Transverse colon (tissue), 4 donors: ENCODE data around the gene XPOT. TPM values are rescaled to one million over a fixed set of nuclear protein-coding genes. Genes with fewer than 3 reads are reported as not detected.

Experiments
- DNase-seq: peaks from one replicate; pipeline ENCODE4 v3.0.0-alpha.2; 2019
- H3K27ac ChIP-seq, 4 donors: fragments of 200-600 bp; sonication (generic); 2 replicates each; pipeline ENCODE4 v1.5.1; 2016 to 2018; ENCODE audit warnings: inconsistent platforms in 4 of 4
- H3K27me3 ChIP-seq: fragments of 200-600 bp; sonication (generic); 2 replicates; pipeline ENCODE4 v1.5.1; 2017; ENCODE audit warnings: inconsistent platforms
- H3K36me3 ChIP-seq, 4 donors: fragments of 200-600 bp; sonication (generic); 2 replicates each; pipeline ENCODE4 v1.5.1; 2017 to 2019; ENCODE audit warnings: inconsistent platforms in 4 of 4
- H3K4me1 ChIP-seq, 4 donors: fragments of 200-600 bp; sonication (generic); 2 replicates each; pipeline ENCODE4 v1.5.1; 2017 to 2020; ENCODE audit warnings: inconsistent platforms in 4 of 4
- H3K4me3 ChIP-seq, 4 donors: fragments of 200-600 bp; sonication (generic); 1 replicate in 1 of 4; 2 replicates in 3 of 4; pipeline versions ENCODE4 v1.5.1 to v1.6.1; 2017 to 2019; ENCODE audit warnings: inconsistent platforms in 4 of 4
- H3K9me3 ChIP-seq, 2 donors: fragments of 200-600 bp; sonication (generic); 2 replicates each; pipeline ENCODE4 v1.5.1; 2017 to 2019; ENCODE audit warnings: inconsistent platforms in 2 of 2
- CTCF ChIP-seq, 5 experiments: fragments of 200-600 bp in 3 of 5; fragments of 450-650 bp in 2 of 5; sonication (generic) in 3 of 5; IDR thresholded peaks; 1 replicate in 2 of 5; 2 replicates in 3 of 5; pipeline ENCODE4 v1.5.1; 2016 to 2017; ENCODE audit warnings: antibody characterized with exemption in 5 of 5, inconsistent platforms in 3 of 5, mild to moderate bottlenecking in 2 of 5, moderate library complexity in 1 of 5
- EP300 ChIP-seq: sonication (generic); formaldehyde crosslinking; IDR thresholded peaks from one replicate; pipeline ENCODE4 v1.6.1; 2017; ENCODE audit warnings: antibody characterized with exemption, low read depth
- POLR2A ChIP-seq: fragments of 450-650 bp; IDR thresholded peaks from one replicate; pipeline ENCODE4 v1.6.1; 2016; ENCODE audit warnings: antibody characterized with exemption, mild to moderate bottlenecking, moderate library complexity
- POLR2AphosphoS5 ChIP-seq, 3 donors: sonication (generic); formaldehyde crosslinking; IDR thresholded peaks; one replicate each; pipeline ENCODE4 v1.6.1; 2016; ENCODE audit warnings: antibody characterized with exemption in 3 of 3
- WGBS, 2 donors: methylation state at CpG; one replicate each; pipeline ENCODE4 v1.1.5; 2018; ENCODE audit warnings: low coverage in 1 of 2; 5-methylcytosine and 5-hydroxymethylcytosine counted together
- in situ Hi-C, 4 donors: fragments of 200-750 bp; cut with MboI; loops; one replicate each; pipeline versions ENCODE4 v1.15.0 to v1.15.1; 2017; ENCODE audit warnings: low sequenced_read_pairs in 3 of 4, low pct_ligation_motif_present in 1 of 4, low pct_unique_long_range_greater_than_20kb in 1 of 4
- intact Hi-C: fragments of 100-400 bp; cut with DNase I; formaldehyde crosslinking; loops from one replicate; pipeline ENCODE4 v1.15.1; 2023; ENCODE audit warnings: low total_unique reads
- total RNA-seq, 4 donors: library from RNA; depleted of rRNA; stranded (reverse); fragments of >200 nt; gene quantifications; one replicate each; pipeline ENCODE4 v1.1.0, GENCODE V29; 2016

Gene XPOT
- total RNA-seq, 4 donors from 2014 or later: 15.7 to 56.9 (median 27.0) TPM

DNA sequence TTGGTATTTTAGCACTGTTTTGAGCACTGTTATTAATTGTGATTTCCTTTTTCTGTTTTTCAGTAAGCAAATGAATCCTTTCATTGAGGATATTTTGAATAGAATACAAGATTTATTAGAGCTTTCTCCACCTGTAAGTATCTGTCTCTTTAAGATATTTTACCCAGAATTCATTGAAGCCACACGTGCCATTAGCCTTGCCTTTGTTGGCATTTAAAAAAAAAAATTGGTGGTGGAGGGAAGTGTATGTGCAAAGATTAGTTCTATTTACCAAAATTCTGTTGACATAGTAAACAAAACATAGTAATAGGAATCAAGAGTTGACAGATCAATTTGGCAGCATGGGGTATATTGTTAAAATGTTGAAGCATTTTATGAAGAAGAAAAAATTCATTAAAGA lies 23.8 kb downstream of the XPOT start:
- intact Hi-C loops (no loop called here), in situ Hi-C loops (loop anchor here in 1 of 4 donors (25.0 kb wide), 1 partner anchor 284 kb away; no protein-coding TSS in a partner anchor)
- no peaks in the 10 kb centered on the region for H3K9me3 ChIP-seq
- no peaks in the 10 kb centered on the region for H3K4me1 ChIP-seq
- 44 to 48% methylated on average over 1 of the region's 1 CpG for WGBS, 2 donors
- H3K36me3 ChIP-seq: peaks cover 0 to 79% (median 39%) of the 10 kb centered on the region in 4 donors
- H3K27me3 ChIP-seq: no peaks in the 10 kb centered on the region
- no peak for TF ChIP-seq CTCF (IDR thresholded peaks at IDR 0.05)
- no peak for TF ChIP-seq POLR2A
- TF ChIP-seq POLR2AphosphoS5 (IDR thresholded peaks at IDR 0.05): no peak
- no peak for TF ChIP-seq EP300
- H3K27ac ChIP-seq: no peak overlapping the region
- no peak overlapping the region for H3K4me3 ChIP-seq
- DNase-seq: no peak

GRCh38 chr12:64428956-64429355 lies 24.8 kb downstream of the XPOT start:
- in situ Hi-C loops: loop anchor here in 1 of 4 donors (25.0 kb wide), 1 partner anchor 283 kb away; no protein-coding TSS in a partner anchor
- TF ChIP-seq POLR2A (no peak), EP300 (no peak), CTCF (IDR thresholded peaks at IDR 0.05) (no peak), POLR2AphosphoS5 (IDR thresholded peaks at IDR 0.05) (no peak)

GRCh38 chr12:64430886-64431285 lies 26.7 kb downstream of the XPOT start:
- intact Hi-C loops: no loop called here
- Histone ChIP-seq H3K27me3 (no peaks in the 10 kb centered on the region), H3K4me3 (no peak overlapping the region), H3K9me3 (no peaks in the 10 kb centered on the region), H3K36me3 (peaks cover 0 to 79% (median 38%) of the 10 kb centered on the region in 4 donors), H3K27ac (no peak overlapping the region), H3K4me1 (no peaks in the 10 kb centered on the region)
- in situ Hi-C loops: loop anchor here in 1 of 4 donors (25.0 kb wide), 1 partner anchor 281 kb away; no protein-coding TSS in a partner anchor
- no peak for DNase-seq
- TF ChIP-seq POLR2AphosphoS5 (IDR thresholded peaks at IDR 0.05): no peak
- 80 to 100% methylated on average over 1 to 2 of the region's 2 CpGs for WGBS, 2 donors

More at GRCh38 chr12:64428956-64429355, 24.8 kb downstream of the XPOT start:
- H3K4me3 ChIP-seq: no peak overlapping the region
- DNase-seq: no peak
- H3K9me3 ChIP-seq: no peaks in the 10 kb centered on the region
- no peak overlapping the region for H3K27ac ChIP-seq
- H3K4me1 ChIP-seq: no peaks in the 10 kb centered on the region
- H3K27me3 ChIP-seq: no peaks in the 10 kb centered on the region
- intact Hi-C loops: no loop called here
- 95 to 96% methylated on average over 4 of the region's 4 CpGs for WGBS, 2 donors
- H3K36me3 ChIP-seq: peaks cover 0 to 79% (median 38%) of the 10 kb centered on the region in 4 donors

DNA sequence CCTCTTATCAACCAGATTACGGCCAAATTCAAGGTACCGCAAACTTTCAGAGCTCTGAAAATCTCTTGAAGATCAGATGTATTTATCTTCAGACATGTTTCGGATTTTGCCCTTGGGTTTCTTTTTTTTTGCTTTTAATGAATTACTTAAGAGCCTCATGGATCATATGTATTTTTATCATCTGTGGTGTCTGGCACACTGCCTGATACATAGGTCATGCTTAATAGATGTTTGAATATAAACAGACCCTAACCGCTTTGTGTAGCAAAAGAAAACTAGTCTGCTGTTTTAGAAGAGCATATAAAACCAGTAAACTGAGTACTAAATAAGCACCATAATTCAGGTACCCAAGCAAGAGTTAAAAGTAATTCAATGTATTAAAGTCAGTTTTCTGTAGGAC lies 27.6 kb downstream of the XPOT start:
- Histone ChIP-seq H3K4me3 (no peak overlapping the region), H3K27ac (no peak overlapping the region), H3K9me3 (no peaks in the 10 kb centered on the region), H3K4me1 (no peaks in the 10 kb centered on the region), H3K36me3 (peaks cover 0 to 79% (median 39%) of the 10 kb centered on the region in 4 donors), H3K27me3 (no peaks in the 10 kb centered on the region)
- no peak for TF ChIP-seq CTCF (IDR thresholded peaks at IDR 0.05)
- TF ChIP-seq EP300: no peak
- TF ChIP-seq POLR2AphosphoS5 (IDR thresholded peaks at IDR 0.05): no peak
- no peak for TF ChIP-seq POLR2A
- intact Hi-C loops (no loop called here), in situ Hi-C loops (loop anchor here in 1 of 4 donors (25.0 kb wide), 1 partner anchor 281 kb away; no protein-coding TSS in a partner anchor)
- no peak for DNase-seq
- 93 to 94% methylated on average over 4 of the region's 4 CpGs for WGBS, 2 donors

GRCh38 chr12:64433915-64434314 lies 29.7 kb downstream of the XPOT start:
- intact Hi-C loops (no loop called here), in situ Hi-C loops (loop anchor here in 1 of 4 donors (25.0 kb wide), 1 partner anchor 278 kb away; no protein-coding TSS in a partner anchor)
- H3K4me3 ChIP-seq: no peak overlapping the region
- H3K27ac ChIP-seq: no peak overlapping the region
- DNase-seq: no peak
- no peaks in the 10 kb centered on the region for H3K4me1 ChIP-seq
- H3K9me3 ChIP-seq: no peaks in the 10 kb centered on the region
- no peaks in the 10 kb centered on the region for H3K27me3 ChIP-seq
- no peak for TF ChIP-seq POLR2A
- no peak for TF ChIP-seq CTCF (IDR thresholded peaks at IDR 0.05)
- WGBS, 2 donors: 93% methylated on average over 5 of the region's 5 CpGs; no CpG with 5 or more reads in 1 of the 2 donors
- H3K36me3 ChIP-seq: peaks cover 0 to 75% (median 37%) of the 10 kb centered on the region in 4 donors
